GM19043 (cell line): ENCODE data around the gene CPT2.

Source experiments
- ATAC-seq: cut with Tn5 transposase; IDR thresholded peaks from one replicate; pipeline ENCODE4 v1.9.1; 2021; ENCODE audit warnings: low read depth; ENCODE audit not compliant: unreplicated experiment

CPT2 gene

GRCh38 chr1:53196485-53197290 is at the start of gene CPT2:
TSS of gene CPT2 (plus strand) at chr1:53196824. CDS start at chr1:53196944, 120 bp downstream.
- peak; percentile 100 for ATAC-seq

GRCh38 chr1:53147174-53147573 is 49.5 kb upstream of the CPT2 start:
- ATAC-seq, result no peak

DNA sequence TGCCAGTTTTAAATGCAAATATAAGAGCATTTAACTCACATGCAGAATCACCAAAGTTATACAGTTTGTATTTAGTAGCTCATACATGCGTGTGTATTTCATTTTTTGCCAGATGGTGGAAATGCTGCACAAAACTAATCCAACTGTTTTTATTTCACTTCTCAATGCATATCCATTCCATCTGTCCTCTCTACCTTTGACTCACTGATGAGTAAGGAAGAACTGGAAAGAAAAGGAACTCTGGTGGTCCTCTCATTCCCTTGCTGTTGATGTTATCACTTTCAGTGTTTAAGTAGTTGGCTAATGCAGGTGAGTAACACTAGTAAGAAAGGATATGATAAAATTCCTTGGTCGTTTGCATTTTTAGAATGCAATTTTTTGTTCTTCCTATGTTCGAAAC is 48.5 kb upstream of the CPT2 start:
- no peak for ATAC-seq

GRCh38 chr1:53153752-53154151 is 42.9 kb upstream of the CPT2 start:
- ATAC-seq, result no peak

DNA sequence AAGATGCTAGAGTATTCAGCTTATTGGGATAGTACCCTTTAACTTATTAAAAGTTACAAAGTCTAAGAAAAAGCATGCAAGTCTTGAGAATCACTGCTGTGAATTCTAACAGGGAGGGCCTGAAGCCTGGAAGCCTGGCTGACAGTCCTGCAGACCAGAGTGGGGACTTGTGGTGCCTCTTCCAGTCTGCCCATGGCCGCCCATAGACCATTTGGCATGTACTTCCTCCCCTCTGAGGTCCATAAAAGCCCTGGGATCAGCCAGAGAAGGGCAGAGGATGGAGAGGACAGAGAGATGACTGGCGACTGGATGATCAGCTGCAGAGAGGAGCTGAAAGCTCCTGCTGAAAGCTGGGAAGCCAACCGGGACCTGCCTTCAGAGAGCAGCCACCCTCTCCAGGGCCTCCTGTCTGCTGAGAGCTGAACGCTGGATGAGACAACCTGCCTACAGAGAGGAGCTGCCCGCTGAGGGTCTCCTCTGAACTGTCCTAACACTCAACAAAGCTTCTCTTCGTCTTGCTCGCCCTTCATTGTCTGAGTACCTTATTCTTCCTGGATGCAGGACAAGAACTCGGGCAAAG is 41.7 kb upstream of the CPT2 start:
- no peak for ATAC-seq

DNA sequence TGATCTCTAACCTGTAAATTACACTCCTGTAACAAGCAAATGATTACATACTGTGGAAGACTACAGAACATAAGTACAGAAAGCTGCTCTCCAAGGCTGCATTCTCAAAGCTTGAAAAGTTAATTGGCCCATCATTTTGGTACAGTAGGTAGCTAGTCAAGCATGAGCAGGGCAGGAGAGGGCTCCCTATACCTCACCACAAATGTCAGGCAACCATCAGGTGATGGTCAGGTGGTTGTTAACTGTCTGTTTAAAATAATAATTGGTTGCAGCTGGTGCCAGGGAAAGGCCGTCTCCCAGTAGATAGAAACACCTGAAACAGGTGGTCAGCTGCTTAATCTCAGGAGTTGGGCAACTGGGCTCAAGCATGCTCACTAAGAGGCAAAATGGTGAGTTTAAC is 41.1 kb upstream of the CPT2 start:
- no peak for ATAC-seq

GRCh38 chr1:53155945-53156344 is 40.7 kb upstream of the CPT2 start:
- no peak for ATAC-seq

DNA sequence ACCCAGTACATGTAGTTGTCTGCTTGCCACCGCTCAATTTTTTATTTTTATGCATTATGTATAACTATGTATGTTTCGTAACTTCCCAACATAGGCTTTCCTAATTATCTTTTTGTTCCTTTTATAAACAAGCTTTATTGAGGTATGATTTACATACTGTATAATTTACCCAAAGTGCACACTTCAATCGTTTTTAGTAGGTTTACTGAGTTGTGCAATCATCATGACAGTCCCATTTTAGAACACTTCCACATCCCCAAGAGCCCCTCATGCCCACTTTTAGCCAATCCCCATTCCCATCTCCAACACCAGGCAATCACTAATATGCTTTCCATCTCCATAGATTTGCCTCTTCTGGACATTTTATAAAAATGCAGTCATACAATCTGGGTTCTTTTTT is 39.8 kb upstream of the CPT2 start:
- ATAC-seq, result no peak

DNA sequence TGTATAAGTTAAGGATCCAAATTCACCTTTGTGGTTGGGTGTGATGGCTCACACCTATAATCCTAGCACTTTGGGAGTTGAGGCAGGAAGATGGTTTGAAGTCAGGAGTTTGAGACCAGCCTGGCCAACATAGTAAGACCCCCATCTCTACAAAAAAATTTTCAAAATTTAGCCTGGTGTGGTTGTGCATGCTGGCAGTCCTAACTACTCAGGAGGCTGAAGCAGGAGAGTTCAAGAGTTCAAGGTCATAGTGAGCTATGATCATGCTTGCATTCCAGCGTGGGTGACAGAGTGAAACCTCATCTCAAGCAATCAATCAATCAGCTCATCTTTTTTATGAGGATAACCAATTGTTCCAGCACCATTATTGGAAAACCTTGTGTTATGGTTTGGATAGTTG is 37.7 kb upstream of the CPT2 start:
- no peak for ATAC-seq

DNA sequence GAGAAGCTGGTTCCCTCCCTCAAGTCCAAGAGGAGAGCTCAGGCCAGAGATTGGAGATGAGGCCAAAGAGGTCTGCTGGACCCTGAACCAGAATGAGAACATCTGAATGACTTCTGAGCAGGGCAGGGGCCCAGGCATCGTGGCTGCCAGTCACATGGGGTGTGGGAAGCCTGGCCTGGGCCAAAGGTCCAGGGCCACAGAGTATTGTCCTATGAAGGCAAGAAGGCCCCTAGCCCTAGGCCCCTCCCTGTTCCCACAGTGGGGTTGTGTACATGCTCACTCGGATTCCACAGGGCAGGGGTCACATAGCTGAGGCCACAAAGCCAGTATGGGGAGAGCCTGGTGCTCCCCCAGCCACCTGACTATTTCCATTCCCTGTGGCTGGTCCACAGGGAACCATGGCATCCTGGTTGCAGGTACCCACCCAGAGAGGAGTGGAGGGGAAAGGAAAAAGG is 35.7 kb upstream of the CPT2 start:
- no peak for ATAC-seq

DNA sequence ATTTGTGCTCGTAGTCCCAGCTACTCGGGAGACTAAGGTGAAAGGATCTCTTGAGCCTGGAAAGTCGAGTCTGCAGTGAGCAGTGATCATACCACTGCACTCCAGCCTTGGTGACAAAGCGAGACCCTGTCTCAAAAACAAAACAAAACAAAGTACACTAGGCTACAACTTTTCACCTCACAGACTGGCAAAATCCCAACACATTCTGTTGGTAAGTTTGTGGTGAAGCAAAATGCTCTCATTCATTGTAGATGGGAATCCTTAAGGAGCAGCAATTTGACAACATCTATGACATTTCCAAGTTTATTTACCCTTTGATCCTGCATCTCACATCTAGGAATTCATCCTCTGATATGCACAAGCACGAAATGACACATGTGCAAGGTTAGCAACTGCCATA is 34.0 kb upstream of the CPT2 start:
- no peak for ATAC-seq

DNA sequence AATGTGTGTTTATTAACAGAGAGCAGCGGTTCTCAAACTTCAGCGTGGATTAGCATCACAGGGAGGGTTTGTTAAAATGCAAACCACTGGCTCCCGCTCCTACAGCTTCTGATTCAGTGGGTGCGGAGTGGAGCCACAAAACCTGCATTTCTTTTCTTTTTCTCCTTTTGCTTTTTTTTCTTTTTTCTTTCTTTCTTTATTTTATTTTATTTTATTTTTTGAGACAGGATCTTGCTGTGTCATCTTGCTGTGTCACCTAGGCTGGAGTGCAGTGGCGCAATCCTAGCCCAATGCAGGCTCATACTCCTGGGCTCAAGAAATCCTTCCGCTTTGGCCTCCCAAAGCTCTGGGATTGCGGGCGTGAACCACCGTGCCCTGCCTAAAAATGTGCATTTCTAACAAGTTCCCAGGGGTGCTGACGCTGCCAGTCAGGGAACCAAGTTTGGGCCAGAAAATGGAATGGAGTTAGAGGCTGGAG is 33.3 kb upstream of the CPT2 start:
- no peak for ATAC-seq

- no peak for ATAC-seq
Observed at GRCh38 chr1:53165408-53165961, 31.1 kb upstream of the CPT2 start.

DNA sequence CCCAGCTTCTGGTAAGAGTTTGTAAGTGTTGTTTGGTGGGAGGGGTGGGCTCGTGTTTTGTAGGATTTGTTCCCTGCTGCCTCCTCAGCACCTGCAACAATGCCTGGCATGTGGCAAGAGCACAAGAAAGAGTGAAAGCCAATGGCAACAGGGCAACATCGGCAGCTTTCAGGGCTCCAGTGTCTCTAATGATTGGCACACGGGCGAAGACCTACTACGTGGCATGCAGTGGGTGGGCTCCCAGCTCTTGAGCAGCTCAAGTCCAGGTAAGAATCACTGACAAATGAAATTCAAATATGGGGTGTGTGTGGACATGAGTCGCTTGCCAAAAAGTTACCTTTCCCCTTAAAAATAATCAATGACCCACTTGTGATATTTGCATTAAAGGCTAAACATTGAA is 30.3 kb upstream of the CPT2 start:
- no peak for ATAC-seq

GRCh38 chr1:53166912-53167311 is 29.7 kb upstream of the CPT2 start:
- no peak for ATAC-seq

GRCh38 chr1:53172426-53173128 is 24.0 kb upstream of the CPT2 start:
- ATAC-seq, result no peak

DNA sequence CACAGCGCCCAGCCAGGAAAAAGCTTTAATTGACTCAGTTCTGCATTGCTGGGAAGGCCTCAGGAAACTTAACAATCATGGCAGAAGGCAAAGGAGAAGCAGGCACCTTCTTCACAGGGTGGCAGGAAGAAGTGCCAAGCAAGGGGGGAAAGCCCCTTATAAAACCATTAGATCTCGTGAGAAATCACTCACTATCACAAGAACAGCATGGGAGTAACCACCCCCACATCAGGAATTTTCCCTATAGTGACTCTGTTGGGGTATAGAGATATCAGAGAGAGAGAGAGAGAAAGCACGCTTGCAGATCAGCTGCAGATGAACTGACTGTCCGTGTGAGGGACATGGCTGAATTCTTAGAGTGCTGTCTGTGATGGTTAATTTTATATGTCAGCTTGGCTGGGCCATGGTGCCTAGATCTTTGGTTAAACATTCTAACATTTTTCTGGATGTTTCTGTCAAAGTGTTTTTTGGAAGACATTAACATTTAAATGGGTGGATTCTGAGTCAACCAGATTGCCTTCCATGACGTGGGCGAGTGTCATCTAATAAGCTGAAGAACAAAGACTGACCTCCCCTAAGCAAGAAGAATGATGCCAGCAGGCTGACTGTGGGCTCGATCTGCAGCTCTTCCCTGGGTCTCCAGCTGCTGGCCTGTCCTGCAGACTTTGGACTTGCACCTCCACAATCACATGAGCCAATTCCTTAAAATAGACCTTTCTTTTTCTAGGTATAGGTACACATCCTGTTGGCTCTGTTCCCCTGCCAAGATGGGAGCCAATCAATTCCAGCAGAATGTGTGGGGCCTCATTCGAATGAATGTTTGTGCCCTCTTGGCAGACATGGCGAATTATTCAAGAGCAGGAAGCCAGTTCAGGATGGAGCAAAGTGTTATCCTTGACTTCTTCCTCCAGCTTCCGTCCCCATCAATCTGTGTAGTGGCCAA is 21.4 kb upstream of the CPT2 start:
- no peak for ATAC-seq

- no peak for ATAC-seq
Observed at GRCh38 chr1:53176452-53177208, 20.0 kb upstream of the CPT2 start.

DNA sequence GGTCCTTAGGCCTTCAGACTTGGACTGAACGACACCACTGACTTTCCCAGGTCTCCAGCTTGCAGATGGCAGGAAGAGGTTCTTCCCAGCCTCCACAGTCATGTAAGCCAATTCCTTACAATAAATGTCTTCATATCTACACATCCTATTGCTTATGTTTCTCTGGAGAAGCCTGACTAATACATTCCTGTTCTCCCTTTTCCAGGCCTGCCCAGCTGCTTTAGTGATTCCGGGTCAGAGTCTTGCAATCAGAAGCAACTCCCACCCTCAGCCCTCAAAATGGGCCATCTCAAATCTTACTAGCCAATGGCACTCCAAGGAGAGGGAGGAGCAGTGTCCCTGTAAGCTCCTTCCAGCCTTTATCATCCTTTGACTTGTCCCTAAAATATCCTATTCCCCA is 16.4 kb upstream of the CPT2 start:
- no peak for ATAC-seq
